ENCODE measurements around the gene ZMYND10. TPM values are rescaled to one million over a fixed set of nuclear protein-coding genes. Genes with fewer than 3 reads are reported as not detected.

ZMYND10 gene
- polyA plus RNA-seq, 1 experiment, result 0.87 TPM

DNA sequence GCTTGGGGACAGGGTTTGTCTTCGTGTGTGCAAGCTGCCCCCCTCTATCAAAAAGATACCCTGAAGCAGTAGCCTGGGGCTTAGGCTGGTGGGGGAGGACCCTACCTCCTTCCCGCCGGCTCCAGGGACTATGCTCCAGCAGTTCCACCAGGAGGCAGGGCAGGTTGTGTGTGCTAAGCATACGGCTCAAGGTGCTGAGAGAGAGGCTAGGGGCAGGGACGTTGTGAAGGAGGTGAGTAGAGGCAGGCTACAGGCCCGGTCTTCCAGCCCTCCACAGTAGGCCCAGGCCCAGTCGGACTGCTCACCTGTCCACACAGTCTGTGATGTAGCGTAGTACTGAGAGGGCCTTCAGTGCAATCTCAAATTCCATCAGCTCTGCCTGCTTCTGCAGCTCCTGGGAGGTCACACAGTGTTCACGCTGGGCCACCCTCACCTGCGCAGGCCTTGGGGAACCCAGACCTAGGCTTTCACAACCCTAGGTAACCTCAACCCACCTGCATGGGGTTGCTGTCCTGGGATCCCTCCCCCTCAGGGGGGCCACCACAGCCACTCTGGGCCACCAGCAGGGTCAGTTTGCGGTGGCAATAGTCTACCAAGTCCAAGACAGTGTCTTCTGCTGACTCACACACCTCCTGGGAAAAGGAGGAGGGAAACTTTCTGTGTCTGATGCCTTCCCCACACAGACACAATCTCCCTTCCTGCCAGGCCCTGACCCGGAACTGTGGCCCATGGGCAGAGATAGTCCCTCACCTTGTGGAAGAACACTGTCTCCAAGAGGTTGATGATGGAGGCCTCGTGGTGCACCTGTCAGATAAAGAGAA is 2.5 kb downstream of the ZMYND10 start:
- ChIA-PET CTCF (interaction anchor here (1.0 to 1.1 kb wide), 2 partner anchors 200 to 207 kb away, joined by 3 read pairs; no protein-coding TSS in a partner anchor), POLR2A (no interaction called here)
- Histone ChIP-seq H3K27me3 (ENCODE audit: control insufficient read depth, insufficient read depth, low read length) (no peaks in the 10 kb centered on the region), H3K27ac (ENCODE audit: low read depth, low read length) (no peak overlapping the region), H3K9me3 (ENCODE audit: control insufficient read depth, insufficient read depth, low read length) (no peaks in the 10 kb centered on the region), H3K4me3 (ENCODE audit: low read depth, low read length) (no peak overlapping the region)
- TF ChIP-seq, protein P1, sequence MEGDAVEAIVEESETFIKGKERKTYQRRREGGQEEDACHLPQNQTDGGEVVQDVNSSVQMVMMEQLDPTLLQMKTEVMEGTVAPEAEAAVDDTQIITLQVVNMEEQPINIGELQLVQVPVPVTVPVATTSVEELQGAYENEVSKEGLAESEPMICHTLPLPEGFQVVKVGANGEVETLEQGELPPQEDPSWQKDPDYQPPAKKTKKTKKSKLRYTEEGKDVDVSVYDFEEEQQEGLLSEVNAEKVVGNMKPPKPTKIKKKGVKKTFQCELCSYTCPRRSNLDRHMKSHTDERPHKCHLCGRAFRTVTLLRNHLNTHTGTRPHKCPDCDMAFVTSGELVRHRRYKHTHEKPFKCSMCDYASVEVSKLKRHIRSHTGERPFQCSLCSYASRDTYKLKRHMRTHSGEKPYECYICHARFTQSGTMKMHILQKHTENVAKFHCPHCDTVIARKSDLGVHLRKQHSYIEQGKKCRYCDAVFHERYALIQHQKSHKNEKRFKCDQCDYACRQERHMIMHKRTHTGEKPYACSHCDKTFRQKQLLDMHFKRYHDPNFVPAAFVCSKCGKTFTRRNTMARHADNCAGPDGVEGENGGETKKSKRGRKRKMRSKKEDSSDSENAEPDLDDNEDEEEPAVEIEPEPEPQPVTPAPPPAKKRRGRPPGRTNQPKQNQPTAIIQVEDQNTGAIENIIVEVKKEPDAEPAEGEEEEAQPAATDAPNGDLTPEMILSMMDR (IDR thresholded peaks at IDR 0.05; ENCODE audit: low read depth, low read length), result no peak
- no peak for DNase-seq (ENCODE audit: low read depth, low spot score)

DNA sequence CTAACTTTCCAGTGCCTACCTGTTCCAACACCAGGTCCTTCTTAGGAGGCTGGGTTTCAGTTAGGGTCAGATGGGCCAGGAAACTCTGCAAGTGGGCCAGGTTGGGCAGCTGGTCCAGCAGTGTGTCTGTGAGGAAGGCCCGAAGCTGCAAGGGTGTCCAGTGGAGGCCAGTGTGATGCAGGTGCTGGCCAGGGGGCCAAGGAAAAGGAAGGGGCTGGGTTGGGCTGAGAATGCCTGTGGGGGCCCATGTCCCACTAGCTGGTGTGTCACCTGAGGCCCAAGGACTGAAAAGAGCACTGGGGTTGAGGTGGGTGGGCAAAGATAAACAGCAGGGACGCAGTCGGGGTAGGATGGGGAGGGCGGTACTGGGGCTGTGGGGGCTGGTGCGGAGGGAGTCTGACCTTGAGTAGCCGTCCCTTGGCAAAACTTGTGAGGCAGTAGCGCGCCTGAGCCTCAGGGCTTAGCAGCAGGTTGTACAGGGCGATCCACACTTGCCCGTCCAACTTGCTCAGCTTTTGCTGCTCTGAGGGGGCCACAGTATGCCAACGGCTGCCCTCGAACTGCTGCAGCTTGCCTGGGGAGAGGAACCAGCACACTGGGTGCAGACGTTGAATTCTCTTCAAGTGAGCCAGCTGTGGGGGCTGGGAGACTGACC is 3.4 kb downstream of the ZMYND10 start:
- Histone ChIP-seq H3K4me3 (ENCODE audit: low read depth, low read length) (no peak overlapping the region), H3K27ac (ENCODE audit: low read depth, low read length) (no peak overlapping the region), H3K27me3 (ENCODE audit: control insufficient read depth, insufficient read depth, low read length) (no peaks in the 10 kb centered on the region), H3K9me3 (ENCODE audit: control insufficient read depth, insufficient read depth, low read length) (no peaks in the 10 kb centered on the region; the same call in 1 of the 2 replicates)
- TF ChIP-seq, protein P1 (IDR thresholded peaks at IDR 0.05; ENCODE audit: low read depth, low read length), result no peak
- CTCF ChIA-PET, result no interaction called here
- DNase-seq (ENCODE audit: low read depth, low spot score), result no peak
- POLR2A ChIA-PET, result no interaction called here

DNA sequence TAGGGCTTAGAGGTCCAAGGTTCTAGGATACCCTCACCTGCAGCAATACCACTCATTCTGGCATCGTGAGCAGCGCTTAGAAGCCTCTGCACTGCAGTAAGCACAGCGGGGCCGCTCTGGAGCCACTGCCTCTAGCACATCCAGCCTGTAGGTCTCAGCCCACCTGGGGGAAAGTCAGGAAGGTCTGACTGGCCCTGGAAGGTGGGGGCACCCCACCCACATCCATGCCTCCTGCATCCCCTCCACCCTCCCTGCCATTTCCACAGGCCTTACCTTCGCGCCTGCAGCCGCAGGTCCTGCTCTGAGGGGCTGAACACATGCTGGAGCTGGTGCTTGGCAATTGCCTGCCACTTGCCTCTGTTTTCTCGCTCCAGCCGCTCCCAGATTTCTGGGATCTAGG is 4.0 kb downstream of the ZMYND10 start:
- peak overlapping the region; percentile 58 for H3K4me3 ChIP-seq (ENCODE audit: low read depth, low read length)
- no peak overlapping the region for H3K27ac ChIP-seq (ENCODE audit: low read depth, low read length)
- POLR2A ChIA-PET, result interaction anchor here (0.6 to 1.0 kb wide), 2 partner anchors 12 to 81 kb away, joined by 3 to 5 read pairs; no protein-coding TSS in a partner anchor
- no peaks in the 10 kb centered on the region for H3K27me3 ChIP-seq (ENCODE audit: control insufficient read depth, insufficient read depth, low read length)
- TF ChIP-seq, protein P1 (IDR thresholded peaks at IDR 0.05; ENCODE audit: low read depth, low read length), result no peak
- H3K9me3 ChIP-seq (ENCODE audit: control insufficient read depth, insufficient read depth, low read length), result no peaks in the 10 kb centered on the region; the same call in 1 of the 2 replicates
- DNase-seq (ENCODE audit: low read depth, low spot score), result no peak
- CTCF ChIA-PET, result no interaction called here

DNA sequence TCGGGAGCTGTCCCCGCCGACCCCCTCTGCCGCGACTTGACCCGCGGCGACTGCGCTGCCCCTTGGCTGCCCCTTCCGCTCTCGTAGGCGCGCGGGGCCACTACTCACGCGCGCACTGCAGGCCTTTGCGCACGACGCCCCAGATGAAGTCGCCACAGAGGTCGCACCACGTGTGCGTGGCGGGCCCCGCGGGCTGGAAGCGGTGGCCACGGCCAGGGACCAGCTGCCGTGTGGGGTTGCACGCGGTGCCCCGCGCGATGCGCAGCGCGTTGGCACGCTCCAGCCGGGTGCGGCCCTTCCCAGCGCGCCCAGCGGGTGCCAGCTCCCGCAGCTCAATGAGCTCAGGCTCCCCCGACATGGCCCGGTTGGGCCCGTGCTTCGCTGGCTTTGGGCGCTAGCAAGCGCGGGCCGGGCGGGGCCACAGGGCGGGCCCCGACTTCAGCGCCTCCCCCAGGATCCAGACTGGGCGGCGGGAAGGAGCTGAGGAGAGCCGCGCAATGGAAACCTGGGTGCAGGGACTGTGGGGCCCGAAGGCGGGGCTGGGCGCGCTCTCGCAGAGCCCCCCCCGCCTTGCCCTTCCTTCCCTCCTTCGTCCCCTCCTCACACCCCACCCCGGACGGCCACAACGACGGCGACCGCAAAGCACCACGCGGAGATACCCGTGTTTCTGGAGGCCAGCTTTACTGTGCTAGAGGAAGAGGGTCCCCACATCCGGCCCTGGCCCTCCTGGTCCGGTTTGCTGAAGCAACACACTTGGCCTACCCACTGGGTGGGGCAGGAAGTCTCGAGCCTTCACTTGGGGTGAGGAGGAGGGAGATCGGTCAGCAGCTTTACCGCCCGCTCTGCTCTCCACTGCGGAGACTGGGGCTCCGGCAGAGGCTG is 4.8 kb downstream of the ZMYND10 start, which contains the start of gene RASSF1:
RASSF1 (minus strand) TSS at position 389 of the 882 bp plus-strand sequence; CDS start at position 358, 31 bp downstream.
- peak within 1 kb of the TSS; percentile 58 for H3K4me3 ChIP-seq (ENCODE audit: low read depth, low read length)
- CTCF ChIA-PET, result interaction anchor here (1.1 kb wide), 1 partner anchor 16 kb away, joined by 4 read pairs; no protein-coding TSS in a partner anchor
- H3K27me3 ChIP-seq (ENCODE audit: control insufficient read depth, insufficient read depth, low read length), result no peaks in the 10 kb centered on the region
- no peak for DNase-seq (ENCODE audit: low read depth, low spot score)
- TF ChIP-seq, protein P1 (IDR thresholded peaks at IDR 0.05; ENCODE audit: low read depth, low read length), result no peak
- H3K27ac ChIP-seq (ENCODE audit: low read depth, low read length), result peak within 1 kb of the TSS; percentile 65
- POLR2A ChIA-PET, result interaction anchor here (0.6 to 1.0 kb wide), 4 partner anchors 10 to 82 kb away, joined by 3 to 9 read pairs (median 5); partner anchors contain the start of genes CYB561D2 and NPRL2
- no peaks in the 10 kb centered on the region; the same call in 1 of the 2 replicates for H3K9me3 ChIP-seq (ENCODE audit: control insufficient read depth, insufficient read depth, low read length)
